Activated CD4-positive, CD25-positive, alpha-beta regulatory T cell treated with anti-CD3 and anti-CD28 coated beads, Interleukin-2, amount 50 U/mL, for 72 hours (primary cell): ENCODE measurements around the gene CAMK2N1.

Experiments
- DNase-seq: peaks from one replicate; pipeline ENCODE4 v3.0.0; 2021

The CAMK2N1 gene

DNA sequence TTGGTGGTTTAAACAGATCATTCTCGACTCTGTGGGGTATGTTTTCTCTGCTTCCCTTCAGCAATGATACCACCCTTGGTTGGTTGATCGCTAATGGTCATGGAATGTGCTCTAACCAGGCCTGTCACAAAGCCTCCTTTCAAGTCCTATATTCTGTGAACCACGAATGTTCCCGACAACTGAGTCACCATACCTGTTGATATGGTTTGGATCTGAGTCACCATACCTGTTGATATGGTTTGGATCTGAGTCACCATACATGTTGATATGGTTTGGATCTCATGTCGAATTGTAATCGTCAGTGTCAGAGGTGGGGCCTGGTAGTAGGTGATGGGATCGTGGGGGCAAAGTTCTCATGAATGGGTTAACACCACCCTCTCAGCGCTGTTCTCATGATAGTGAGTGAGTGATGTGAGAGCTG is 10.2 kb upstream of the CAMK2N1 start:
- DNase-seq: no peak

DNA sequence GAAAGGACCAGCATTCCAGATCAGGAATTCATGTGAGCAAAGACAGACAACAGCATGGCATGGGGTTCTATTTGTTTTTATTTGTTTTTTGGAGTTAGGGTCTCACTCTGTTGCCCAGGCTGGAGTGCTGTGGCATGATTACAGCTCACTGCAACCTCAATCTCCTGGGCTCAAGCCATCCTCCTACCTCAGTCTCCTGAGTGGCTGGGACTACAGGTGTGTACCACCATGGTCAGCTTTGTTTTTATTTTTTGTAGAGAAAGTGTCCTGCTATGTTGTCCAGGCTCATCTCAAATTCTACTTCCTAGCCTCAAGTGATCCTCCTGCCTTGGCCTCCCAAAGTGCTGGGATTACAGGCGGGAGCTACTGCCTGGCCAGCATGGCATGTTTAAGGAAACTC is 9.7 kb upstream of the CAMK2N1 start:
- no peak for DNase-seq

DNA sequence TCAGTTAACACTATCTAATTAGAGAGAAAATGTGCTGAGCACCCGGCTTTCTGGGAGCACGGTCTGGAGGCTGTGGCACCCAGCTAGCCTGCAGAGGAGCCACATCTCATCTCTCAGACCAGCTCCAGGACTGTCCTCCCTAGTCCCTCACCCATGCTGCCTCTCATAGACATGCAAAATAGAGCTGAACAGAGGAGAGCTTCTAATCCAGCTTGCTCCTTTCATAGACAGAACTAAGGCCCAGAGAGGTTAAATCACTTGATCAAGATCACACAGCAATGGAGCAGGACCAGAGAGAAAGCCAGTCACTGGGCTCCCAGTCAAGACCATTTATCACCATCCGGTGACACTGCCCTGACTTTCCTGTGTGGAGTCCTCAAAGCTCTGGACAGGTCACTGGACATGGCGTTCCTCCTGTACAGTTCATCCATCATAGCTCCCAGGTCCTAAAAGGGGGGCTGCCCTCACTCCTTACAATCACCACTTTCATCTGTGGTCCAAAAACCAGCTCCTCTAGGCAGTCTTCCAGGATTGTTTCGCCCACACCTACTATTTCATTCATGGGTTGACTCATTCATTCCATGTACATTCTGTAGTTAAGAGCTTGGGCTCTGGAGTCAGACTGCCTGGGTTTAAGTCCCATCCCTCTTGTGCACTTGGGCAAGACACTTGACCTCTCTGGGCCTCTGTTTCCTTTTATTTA is 8.8 kb upstream of the CAMK2N1 start:
- no peak for DNase-seq

DNA sequence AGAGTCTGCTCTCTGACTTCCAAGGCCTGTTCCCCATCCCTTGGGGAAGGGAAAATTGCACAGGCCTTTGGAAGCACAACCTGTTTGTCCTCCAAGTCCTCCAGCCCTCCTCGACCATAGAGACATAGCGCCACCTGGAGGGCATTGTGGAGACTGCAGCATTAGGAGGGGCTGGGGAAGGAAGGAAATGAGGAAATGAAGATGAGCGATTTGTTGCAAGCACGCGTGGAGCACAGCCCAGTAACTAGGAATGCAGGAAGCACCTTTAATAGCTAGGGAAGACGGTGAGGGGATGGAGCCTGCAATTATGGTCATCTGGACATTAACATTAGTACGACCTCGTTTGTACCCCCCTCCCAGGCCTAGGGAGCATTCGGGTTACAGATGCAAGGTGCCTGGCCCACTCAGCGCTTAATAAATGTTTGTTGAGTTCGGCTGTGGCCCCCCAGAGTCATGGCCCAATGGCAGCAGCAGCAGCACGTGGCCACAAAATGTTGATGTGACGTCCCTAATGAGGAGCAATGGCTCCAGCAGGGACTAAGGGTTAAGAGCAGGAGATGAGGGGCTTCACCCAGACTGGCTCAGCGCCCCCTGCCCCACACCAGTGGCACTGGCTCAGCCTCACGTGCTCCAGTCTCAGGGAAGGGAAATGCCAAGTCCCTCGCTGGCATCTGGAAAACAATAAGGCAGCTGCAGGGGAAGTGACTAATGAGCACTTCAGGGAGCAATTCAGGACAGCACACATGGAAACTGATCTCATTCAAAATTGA is 8.0 kb upstream of the CAMK2N1 start:
- peak; percentile 83 for DNase-seq

DNA sequence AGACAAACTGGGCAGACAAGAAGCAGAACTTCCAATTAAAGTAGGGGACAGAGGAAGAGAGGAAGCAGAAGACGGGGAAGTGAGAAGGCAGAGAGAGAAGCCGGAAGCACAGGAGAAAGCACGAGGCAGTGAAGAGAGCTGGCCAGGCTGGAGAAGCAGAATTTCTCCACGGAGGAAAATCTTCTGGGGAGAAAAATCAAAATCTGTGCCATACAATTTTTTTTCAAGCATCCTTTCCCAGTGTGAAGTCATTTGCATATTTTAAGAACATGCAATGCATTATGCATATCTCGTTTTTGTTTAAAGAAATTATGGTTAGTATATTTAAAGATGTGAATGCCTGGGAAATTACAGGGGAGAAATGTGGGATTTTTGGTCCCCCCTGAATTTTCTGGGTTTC is 7.3 kb upstream of the CAMK2N1 start:
- DNase-seq: no peak

DNA sequence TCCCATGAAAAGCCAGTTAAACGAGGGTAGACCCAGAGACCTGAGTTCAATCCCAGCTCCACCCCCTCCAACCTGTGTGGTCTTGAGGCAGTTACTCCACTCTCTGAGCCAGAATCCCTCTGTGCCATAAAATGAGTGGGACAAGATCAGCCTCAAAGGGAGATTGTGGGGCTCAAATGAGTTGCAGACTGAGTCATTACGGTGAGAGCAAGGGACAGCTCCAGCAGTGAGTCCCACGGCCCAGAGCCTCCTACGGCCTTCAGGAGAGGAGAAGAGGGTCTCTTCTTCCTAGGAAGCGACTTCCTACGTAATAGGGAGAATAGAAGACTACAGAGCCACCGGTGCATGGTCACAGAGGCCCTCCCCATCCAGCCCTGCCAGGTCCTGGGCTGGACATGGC is 6.7 kb upstream of the CAMK2N1 start:
- no peak for DNase-seq

DNA sequence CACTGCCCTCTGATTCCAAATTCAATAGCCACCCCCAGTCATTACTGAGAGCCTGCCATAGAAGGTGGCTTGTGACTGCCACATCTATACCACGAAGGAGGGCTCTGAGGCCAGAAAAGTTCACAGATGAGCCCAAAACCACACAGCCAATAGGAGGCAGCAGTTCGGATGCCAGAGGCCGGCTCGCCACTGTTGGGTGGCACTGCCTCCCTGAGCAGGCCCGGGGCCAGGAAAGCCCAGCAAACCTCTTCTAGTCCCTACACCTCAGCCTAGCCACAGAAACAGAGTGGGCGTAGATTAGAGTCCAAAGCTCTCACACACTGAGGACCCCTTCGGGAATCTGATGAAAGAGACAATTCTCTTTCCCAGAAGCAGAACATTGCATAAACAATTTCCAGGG is 5.9 kb upstream of the CAMK2N1 start:
- no peak for DNase-seq

DNA sequence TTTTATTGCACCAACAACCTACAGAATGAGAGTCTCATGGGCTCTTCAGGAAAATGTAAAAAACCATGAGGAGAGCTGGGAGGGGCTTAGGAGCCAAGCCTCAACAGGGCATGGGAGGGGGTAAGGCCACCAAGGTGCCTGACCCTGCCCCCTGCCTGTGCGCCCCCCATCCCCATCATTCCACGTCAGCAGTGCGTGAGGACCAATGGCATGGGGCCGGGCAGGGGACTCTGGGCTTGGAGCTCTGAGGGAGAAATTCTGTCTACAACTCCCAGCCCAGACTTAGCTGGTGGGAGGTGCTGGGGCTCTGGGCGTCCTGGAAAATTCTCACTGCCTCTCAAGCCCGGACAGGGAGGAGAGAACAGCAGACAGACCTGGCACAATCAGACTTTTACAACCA is 5.2 kb upstream of the CAMK2N1 start:
- no peak for DNase-seq

DNA sequence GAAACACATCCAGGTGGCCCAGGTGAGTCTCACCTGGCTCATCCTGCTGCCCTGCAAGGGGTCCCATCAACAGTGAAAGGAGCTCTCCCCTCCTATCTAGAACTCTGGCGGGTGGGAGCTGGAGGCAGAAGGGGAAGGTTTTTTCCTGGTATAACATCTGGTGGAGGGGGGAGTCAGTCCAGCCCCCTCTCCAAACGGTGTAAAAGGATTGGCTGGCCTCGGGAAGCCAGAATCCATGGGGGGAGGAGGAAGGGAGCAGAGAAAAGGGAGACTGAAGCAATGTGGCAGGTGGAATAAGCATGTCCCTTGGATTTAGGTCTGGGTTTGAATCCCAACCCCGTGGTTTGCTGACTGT is 1.2 kb upstream of the CAMK2N1 start:
- no peak for DNase-seq

DNA sequence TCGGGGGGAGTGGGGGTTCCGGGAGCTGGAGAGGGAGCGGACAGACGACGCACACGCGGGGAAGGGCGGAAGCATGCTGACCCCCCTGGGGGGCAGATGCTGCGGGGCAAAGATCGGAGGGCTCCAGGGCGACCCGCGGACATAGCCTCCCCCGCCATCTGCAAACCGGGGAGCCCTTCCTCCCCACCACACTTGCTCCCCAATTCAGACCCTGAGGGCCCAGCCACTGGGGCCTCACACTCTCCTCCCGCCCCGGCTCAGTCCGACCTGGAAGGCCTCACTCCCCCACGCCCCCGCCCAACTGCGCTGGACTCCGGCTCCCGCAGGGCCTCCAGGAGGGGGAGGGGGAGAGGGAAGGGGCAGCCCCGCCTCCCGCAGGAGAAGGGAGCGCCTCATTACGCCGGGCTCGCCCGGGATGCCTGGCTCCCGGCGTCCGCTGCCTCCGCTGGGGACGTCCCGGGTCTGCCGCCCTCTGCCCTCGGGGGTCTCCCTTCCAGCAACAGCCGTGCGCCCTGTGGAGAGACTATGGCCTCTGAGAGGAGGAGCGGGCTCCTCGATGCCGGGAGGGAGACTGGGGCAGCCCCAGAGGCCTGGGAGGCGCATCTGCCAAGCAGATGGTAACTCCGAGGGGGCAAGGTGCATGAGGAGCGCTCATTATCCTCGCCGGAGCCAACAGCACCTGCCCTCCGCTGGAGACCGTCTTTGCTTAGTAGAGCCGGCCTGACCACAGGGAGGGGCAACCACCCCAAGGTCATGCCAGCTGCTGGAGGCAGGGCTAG is 636 bp upstream of the CAMK2N1 start:
- no peak for DNase-seq

DNA sequence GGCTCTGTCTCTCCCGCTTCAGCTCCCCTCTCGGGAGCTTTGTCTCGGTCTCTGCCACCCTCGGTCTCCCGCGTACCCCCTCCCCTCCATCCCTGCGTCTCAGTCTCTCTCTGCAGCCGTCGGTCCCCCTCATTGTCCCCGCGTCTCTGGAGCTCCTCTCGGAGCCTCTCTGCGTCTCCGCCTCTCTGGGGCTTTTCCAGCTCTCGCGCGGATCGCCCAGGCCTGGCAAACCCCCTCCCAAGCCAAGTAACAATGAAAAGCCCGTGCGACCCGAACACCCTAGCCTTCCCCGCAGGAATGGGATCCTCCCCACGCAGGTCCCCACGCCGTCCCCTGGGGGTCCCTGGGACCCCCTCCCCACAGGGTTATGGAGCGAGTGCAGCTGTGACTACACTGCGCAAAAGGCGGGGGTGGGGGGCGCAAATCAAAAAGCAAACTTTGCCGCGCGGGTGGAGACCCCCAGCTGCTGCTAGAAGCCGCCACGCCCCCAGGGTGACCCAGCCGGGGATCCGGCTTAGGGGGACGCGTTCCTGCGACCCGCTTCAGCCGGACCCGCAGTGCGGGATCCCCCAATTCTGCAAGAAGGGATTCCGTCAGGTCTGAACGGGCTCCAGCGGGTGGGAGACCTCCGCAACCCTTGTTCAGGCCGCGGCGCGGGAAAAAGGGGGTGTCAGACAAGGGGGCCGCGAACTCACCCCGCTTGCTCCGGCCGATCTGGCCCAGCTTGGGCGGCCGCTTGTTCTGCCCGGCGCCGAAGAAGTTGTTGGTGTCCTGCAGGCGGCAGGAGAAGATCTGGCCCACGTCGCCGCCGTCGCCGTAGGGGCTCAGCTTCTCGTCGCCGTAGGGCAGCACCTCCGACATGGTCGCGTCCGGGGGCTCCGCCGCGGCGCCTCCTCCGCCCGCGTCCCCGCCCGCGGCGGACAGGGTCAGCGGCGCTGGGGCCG is 1.2 kb downstream of the CAMK2N1 start:
- no peak for DNase-seq

DNA sequence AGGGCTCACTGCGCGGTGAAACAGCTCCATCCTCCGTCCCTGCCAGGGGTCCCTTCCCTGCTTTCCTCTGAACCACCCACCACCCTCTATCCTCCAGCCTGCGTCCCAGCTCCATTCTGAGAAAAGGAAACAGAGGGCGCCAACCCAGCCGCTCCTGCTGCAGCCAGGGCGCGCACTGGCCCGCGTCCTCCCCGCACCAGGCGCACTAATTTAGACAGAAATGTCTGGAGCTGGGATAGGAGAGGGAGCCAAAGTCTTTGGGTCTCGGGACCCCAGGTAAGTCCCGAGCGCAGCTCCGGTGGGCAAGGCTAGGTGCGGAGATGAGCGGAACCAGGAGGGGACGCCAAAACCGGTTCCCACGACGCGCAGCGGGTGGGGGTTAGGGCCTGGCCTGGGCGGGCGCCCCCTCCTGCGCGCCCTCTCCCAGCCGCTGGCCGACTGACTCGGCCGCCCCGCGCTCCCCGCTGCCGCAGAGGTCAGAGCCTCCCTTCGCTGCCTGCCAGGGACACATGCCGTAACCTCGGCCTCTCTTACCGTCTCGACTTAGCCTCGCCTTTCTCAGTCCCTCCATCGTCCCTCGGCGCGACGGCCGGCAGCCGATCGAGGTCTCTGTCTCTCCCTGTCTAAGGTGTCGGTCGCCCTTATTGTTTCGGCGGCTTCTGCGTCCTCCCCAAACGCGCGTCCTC is 2.0 kb downstream of the CAMK2N1 start:
- DNase-seq: no peak

DNA sequence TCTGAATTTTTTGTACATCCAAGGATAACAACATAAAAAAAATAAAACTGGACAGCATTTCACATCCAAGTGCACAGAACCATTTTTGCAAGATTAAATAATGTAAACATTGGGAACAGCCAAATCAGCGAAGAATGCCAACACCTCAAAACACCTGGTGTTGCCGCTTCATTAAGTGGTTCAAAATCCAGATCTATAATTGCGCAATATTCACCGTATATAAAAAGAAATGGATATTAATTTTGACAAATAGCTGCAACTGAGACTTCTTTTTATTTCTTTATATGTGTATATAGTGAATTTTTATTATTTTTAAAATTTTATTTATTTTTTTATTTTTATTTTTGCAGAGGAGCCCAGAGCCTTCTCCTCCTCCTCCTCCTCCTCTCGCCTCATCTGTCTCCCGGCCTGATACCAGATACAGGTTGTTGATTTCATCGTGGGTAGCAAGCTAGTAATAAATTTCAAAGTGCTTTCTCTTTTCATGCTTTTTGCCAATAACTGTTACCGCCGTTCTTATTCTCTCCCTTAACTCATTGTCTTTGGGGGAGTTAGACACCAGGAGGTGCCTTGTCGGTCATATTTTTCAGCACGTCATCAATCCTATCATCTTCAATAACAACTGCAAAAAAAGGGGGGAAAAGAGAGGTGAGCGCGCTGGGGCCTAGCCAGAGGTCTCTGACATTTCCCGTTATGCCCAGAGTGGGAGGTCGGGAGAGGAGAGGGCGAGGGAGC is 2.7 kb downstream of the CAMK2N1 start:
- DNase-seq: no peak

DNA sequence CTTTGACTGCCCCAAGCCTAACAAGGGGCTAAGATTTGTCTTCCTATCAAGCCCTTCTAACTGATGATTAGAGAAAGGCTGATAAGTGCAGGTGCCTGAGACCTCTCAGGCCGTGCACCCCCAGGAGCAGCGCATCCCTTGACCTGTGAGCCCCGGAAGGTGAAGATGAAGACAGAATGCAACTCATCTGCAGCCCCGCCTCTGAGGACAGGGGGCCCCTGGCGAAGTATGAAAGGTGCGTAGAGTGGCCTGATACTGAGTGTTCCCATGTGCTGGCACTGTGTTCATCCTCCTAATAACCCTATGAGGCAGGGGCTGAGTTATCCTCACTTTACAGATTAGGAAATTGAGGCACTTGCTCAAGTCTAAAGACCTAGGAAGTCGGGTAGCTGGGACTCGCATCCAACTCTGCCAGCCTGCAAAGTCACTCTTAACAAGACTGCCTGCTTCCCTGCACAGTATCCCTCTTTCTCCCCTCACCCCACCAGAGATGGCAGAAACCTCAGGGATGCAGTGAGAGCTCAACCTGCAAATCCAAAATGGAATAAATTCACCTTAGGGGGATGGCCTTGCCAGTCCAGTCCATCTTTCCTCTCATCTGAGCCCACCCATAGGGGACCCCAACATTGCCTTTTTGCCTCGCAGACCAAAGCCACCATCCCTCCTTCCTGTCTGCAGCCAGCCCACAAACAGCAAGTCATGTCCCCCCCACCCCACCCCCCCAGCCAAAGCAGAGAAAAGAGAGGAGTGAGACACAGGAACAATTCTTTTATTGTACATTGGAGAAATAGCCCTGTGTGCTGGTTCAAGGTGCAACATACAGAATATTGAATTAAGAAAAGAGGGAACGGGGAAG is 4.1 kb downstream of the CAMK2N1 start:
- no peak for DNase-seq

DNA sequence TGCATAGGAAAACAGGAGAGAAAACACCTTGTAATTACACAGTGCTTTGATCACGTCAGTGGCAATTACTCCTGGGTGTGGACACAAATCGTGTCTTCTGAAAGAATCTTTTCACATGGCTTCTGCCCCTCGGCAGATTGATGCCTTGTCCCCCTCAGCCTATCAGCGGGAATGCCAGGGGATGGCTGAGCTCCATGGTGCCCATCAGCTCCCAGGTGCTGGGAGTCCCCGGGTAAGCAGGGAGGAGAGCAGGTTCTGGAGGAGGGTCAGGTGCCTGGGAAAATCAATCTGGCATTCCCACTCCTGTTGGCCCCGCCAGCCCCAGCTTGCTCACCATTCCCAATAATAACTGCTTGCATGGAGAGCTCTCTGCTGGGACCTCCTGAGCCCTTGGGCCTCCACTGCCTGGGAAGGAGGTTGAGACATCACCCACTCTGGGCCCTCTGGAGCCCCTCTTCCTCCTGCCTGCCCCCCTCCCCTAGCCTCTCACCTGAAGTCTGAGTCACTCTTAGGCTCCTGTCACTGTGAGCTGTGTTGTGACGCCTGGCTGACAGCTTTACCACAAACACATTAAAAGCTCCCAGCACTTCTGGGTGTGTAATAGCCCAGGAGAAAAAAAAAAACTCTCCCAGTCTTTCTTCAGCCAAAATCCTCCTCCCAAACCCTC is 4.9 kb downstream of the CAMK2N1 start:
- DNase-seq: no peak

DNA sequence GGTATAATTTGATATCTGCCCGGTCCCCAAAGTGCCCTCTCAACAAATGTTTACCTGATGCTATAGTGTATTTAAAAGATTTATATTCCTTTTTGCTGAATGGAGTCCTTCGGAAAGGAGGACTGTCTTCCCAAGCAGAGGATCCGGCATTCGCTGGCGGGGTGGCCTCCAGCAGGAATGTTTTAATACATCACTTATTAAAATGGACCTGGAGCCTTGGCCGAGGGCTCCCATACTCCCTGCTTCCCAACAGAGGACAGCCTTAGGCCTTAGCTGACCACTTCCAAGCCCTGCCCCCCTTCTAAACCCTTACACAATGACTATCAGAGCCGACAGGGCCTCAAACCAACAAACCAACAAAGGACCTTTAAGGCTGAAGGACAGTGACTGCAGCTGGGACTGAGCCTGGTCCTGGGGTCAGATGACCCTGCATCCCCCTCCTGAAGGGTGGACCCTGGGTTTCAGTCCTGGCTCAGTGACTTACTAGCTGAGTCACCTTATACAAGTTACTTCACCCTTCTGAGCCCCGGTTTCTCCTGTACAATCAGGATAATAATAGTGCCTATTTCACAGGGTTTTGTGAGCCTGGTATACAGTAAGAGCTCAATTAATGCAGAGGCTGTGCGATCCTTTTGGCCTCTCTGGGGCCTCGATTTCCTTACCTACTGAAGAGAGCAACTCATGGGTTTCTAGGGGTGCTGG is 5.6 kb downstream of the CAMK2N1 start:
- no peak for DNase-seq

DNA sequence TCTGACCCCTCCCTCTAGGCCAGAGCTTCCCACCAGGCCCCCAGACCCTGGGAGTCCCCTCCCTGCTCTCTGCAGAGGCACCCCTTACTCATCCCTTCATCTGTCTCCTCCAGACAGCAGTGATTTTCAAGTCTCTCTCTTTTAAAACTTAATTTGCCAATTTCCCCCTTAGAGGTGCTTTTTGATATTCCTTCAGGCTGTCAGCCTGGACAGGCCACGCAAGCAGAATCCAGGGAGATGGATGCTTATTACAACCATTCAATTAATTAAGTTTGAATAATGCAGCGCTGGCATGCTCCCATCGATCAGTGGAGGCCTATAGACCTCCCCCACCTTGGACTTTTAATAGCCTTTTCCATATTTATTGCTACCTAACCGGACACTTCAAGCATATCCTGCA is 6.2 kb downstream of the CAMK2N1 start:
- no peak for DNase-seq

DNA sequence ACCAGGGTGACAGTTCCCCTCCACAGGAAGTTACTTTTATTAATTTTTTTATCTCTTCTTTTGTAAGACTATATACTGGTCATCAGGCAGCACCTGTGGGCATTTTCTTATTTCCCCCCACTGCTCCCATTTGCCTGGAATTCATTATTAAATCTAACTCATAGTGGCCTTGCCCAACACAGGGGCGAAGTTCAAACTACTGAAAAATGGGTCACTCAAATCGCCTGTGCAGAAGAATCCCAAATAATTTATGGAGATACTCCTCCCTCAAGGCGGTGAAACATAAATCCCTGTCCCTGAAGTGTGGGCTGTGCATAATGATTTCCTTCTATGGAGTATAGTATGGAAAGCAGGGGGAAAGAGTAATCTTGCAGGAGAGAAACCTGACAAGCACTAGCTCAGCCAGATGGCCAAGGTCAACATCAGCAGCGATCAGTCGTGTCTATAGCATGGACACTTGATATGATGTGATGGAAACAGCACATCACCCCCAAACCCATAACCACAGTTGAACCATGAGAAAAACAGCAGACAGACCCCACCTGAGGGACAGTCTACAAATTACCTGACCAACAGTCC is 7.9 kb downstream of the CAMK2N1 start:
- DNase-seq: no peak
